Nucleus accumbens (tissue), 56 donors: ENCODE results near the gene C10orf95.
A peak's percentile ranks its signal among the peaks of the same experiment; 100 is the strongest.

Experiments
- DNase-seq, 56 donors: peaks; one replicate each; lab custom pipeline; 2025; lab: John Stamatoyannopoulos, UW

Gene C10orf95

GRCh38 chr10:102435529-102436233, 15.7 kb downstream of the C10orf95 start:
- peak in 3 of 56 donors; percentile 20 to 36 (median 27) for DNase-seq

- DNase-seq = no peak
These were observed 16.2 kb downstream of the C10orf95 start for GRCh38 chr10:102435133-102435497.

- no peak for DNase-seq
These were observed 16.8 kb downstream of the C10orf95 start for GRCh38 chr10:102434394-102435132.

- no peak for DNase-seq
These were observed 17.7 kb downstream of the C10orf95 start for GRCh38 chr10:102433619-102434046.

GRCh38 chr10:102432162-102432950, 19.0 kb downstream of the C10orf95 start, which contains the start of gene CUEDC2:
Gene CUEDC2 (minus strand): TSS chr10:102432574. CDS start chr10:102425188, 7,386 bp downstream.
- DNase-seq = peak; percentile 64 to 97 (median 92)

GRCh38 chr10:102431452-102432124, 19.8 kb downstream of the C10orf95 start:
- no peak for DNase-seq

GRCh38 chr10:102429468-102429867, 21.9 kb downstream of the C10orf95 start:
- no peak for DNase-seq

- no peak for DNase-seq
These were observed 24.5 kb downstream of the C10orf95 start for GRCh38 chr10:102426803-102427287.

GRCh38 chr10:102425444-102425843, 25.9 kb downstream of the C10orf95 start:
- no peak for DNase-seq

- DNase-seq = no peak
These were observed 26.4 kb downstream of the C10orf95 start for GRCh38 chr10:102424916-102425315.

- no peak for DNase-seq
These were observed 27.2 kb downstream of the C10orf95 start for GRCh38 chr10:102424145-102424544.

- no peak for DNase-seq
These were observed 27.9 kb downstream of the C10orf95 start for GRCh38 chr10:102423372-102423968.

GRCh38 chr10:102422545-102423129, 28.7 kb downstream of the C10orf95 start:
- peak in 45 of 56 donors; percentile 16 to 72 (median 39) for DNase-seq

GRCh38 chr10:102421757-102422512, 29.4 kb downstream of the C10orf95 start:
- DNase-seq = peak in 3 of 56 donors; percentile 32 to 45 (median 35)

- peak in 2 of 56 donors; percentile 52 to 57 for DNase-seq
These were observed 29.9 kb downstream of the C10orf95 start for GRCh38 chr10:102421507-102421756.

- DNase-seq = peak; percentile 49 to 97 (median 92)
These were observed 30.4 kb downstream of the C10orf95 start, which contains the start of gene FBXL15 for GRCh38 chr10:102420714-102421506. Gene FBXL15 (plus strand): TSS chr10:102420836. CDS start chr10:102421130, 294 bp downstream.

GRCh38 chr10:102420181-102420713, 31.1 kb downstream of the C10orf95 start:
- DNase-seq = no peak
